HPDE6-E6E7 (cell line): Measurements from ENCODE around the gene GNE.
"Not testable (repeated sequence)": the region's sequence is repeated elsewhere in the genome, so short reads cannot be mapped to it uniquely, and the experiment has no call there.

ENCODE experiments used
- DNase-seq: peaks from one replicate; pipeline ENCODE4 v3.0.0; 2011; ENCODE audit warnings: missing footprints; ENCODE audit errors: extremely low spot score

The GNE gene

DNA sequence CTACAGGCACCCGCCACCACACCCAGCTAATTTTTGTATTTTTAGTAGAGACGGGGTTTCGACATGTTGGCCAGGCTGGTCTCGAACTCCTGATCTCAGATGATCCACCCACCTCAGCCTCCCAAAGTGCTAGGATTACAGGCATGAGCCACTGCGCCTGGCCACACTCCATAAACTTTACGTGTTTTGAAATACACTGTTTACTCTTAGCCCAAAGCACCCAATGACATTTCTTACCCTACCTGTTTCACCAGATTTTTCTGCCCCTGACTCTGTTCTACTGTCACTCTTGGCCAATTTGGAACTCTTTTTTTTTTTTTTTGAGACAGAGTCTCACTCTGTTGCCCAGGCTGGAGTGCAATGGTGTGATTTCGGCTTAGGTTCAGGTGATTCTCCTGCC is 15.1 kb upstream of the GNE start:
- not testable (repeated sequence) for DNase-seq

DNA sequence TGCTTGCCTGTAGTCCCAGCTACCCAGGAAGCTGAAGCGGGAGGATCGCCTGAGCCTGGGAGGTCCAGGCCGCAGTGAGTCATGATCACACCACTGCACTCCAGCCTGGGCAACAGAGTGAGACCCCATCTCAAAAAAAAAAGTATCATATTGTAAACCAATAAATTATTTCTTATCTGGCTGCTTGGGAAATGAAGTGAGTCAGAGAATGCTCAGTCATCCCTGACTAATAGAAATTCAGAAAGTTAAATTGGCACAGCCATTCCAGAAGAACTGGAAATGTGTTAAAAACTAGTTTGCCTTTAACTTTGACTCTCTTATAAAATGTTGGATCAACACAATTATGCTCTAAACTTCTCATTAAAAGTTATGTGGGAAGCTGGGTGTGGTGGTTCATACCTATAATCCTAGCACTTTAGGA is 9.8 kb upstream of the GNE start:
- no peak for DNase-seq

DNA sequence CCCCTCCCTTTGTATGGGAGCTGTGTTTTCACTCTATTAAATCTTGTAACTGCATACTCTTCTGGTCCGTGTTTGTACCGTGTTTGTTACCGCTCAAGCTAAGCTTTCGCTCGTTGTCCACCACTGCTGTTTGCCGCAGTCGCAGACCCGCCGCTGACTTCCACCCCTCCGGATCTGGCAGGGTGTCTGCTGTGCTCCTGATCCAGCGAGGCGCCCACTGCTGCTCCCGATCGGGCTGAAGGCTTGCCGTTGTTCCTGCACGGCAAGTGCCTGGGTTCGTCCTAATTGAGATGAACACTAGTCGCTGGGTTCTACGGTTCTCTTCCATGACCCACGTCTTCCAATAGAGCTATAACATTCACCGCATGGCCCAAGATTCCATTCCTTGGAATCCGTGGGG is 6.6 kb upstream of the GNE start:
- DNase-seq = no peak

GRCh38 chr9:36263683-36264082 is 5.4 kb upstream of the GNE start:
- no peak for DNase-seq

DNA sequence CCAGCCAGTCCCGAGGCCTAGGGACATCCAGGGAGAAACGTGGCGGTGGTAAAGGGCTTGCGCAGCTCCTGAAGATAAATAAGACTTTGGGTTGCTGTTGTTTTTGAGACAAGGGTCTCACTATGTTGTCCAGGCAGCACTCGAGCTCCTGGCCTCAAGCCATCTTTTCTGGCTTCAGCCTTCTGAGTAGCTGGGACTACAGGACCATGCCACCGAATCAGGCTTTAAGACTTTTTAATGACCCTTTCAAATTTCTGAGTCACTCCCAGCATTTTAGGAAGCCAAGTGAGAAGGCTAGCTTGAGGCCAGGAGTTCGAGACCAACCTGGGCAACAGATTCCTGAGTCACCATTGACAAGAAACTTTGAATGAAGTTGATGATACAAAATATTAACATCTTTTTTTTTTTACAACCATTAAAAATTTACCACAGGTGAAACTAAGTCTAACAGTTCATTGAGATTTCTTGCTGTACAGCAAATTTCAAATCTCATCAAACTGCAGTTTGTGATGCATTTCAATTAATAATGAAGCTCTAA is 817 bp upstream of the GNE start:
- DNase-seq = no peak

DNA sequence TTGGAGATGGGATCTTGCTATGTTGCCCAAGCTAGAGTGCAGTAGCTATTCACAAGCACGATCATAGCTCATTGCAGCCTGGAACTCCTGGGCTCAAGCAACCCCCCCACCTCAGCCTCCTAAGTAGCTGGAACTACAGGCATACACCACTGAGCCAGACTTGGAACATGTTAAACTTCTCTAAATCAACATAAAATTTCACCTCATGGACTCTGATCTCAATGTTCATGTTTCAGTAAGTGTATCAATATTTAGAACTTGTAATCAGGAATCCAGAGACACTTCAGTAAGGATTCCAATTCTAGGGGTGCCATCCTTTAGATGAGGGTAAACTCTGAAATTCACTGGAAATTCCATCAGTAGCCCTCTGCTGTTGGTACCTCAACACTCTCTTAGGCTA is 6.8 kb downstream of the GNE start:
- DNase-seq = no peak

GRCh38 chr9:36250079-36250478 is 8.2 kb downstream of the GNE start:
- no peak for DNase-seq

DNA sequence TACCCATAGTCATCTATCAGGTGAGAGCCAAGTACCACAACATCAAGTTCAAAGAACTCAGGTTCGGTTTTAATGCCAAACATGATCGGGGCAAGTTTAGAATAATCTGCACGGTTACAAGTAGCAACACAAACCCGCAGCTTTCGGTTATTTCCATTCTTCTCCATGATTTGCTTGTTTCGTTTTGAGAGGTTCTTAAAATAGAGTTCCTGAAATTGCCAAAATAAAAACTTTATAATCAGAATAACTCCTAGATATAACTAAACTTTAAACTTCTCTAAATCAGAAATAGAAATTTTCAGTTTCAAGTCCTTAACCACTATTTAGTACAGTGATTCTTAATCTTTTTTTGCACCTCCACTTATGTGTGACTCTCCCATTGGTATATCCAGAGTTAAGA is 9.1 kb downstream of the GNE start:
- DNase-seq = no peak

- not testable (repeated sequence) for DNase-seq
Measured at GRCh38 chr9:36248061-36248460, 10.2 kb downstream of the GNE start.

GRCh38 chr9:36247356-36247755 is 10.9 kb downstream of the GNE start:
- DNase-seq = no peak

DNA sequence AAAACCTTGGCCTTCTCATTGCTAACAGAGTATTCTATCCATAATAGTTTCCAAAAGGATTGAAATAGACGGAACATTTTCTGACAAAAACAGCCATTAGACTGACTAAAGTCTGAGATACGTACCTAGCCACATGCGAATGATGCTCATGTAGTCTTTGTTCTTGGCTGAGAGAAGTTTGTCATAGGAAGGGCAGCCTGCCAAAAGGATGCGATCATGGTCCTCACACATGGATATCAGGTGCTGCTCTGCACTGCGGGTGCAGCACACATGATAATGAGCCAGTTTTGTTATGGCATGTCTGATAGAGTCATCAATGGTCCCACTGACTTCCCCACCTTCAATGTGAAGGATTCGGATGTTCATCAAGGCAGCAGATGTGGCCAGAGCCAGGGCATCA is 12.3 kb downstream of the GNE start:
- no peak for DNase-seq

GRCh38 chr9:36239675-36240074 is 18.6 kb downstream of the GNE start:
- not testable (repeated sequence) for DNase-seq

GRCh38 chr9:36239205-36239604 is 19.0 kb downstream of the GNE start:
- DNase-seq = not testable (repeated sequence)

DNA sequence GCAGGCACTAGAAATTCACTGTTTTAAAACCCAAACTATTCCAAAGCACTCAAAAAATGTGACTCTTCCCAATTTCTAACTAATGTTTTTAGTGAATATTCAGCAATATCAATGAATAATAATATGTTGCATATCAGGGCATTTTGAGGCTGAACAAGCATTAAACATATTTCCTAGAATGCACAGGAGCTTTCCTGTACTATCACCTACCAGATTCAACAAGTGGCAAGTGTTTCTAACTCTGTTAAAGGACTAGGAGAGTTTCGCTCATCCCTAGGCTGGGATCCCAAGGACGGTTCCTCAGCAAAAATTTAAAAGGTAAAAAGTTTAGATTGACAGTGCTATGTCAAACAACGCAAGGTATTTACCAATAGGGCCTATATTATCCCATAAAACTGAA is 21.0 kb downstream of the GNE start:
- DNase-seq = no peak

DNA sequence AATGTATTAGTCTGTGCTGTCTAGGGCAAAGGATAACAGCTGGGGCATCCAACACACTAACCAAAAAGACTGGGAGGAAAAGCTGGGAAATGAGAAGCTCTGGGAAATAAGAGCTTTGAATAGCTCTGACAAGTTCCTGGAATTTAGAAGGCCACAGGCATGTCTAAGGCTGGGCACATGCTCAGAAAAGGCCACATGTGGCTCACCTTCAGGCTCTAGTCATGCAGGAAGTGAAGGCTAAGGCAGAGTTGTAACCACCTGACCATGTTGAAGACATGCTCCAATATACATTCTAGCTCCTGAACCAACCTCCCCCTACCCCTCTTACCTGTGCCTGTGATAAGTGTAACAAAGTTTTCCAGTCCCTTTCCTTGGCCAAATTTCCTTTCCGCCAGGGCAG is 35.8 kb downstream of the GNE start:
- DNase-seq = no peak

GRCh38 chr9:36221667-36222066 is 36.6 kb downstream of the GNE start:
- DNase-seq = no peak

- DNase-seq = no peak
Measured at GRCh38 chr9:36218411-36218901, 39.8 kb downstream of the GNE start.

DNA sequence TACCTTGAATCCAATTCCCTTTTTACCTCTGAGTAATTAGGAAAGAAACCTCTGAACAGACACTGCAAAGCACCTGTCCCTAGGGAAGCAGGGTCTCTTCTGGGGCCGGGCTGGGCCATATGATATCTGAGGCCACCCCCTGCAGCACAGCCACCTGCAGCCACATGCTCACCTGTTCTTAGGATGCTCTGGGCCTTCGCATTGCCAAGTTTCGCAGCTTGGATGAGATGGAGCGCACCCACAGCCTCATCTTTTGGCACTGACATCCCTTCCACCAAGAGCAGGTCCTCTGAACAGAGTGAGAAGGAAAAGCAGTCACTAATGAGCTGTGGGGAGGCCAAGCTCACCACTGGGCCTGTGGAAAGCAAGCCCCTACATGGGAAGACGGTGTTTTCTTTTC is 40.2 kb downstream of the GNE start:
- no peak for DNase-seq

DNA sequence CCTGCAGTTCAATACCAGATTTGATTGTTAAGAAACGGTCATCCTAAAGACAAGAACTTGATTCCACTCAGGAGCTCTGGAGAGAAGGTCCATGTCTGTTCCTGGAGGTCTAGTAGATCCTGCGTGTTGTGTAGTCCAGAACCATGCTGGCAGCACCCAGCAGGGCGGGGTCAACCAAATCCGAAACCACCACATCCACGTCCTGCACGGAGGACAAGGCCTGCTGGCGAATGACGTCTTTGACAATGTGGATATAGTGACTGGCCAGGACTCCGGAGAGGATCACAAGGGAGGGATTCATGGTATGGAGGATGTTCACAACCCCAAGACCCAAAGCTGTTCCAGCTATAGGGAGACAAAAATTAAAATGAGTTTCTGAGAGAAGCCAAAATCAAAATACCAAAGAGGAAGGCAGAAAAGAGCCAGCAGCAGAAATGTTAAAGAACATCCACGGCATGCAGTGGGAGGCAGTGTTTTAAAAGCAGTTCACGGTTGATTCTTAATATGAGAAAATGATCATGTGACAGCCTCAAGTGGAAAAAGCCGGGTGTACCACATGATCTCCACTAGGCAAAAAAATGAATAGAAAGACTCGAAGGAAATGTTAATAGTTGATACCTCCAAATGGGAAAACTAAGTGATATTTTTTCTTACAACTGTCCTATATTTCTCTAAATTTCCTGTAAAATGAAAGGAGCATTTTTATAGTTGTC is 40.8 kb downstream of the GNE start:
- DNase-seq = no peak

GRCh38 chr9:36214571-36214970 is 43.7 kb downstream of the GNE start:
- no peak for DNase-seq

- DNase-seq = no peak
Measured at GRCh38 chr9:36213989-36214388, 44.3 kb downstream of the GNE start.

DNA sequence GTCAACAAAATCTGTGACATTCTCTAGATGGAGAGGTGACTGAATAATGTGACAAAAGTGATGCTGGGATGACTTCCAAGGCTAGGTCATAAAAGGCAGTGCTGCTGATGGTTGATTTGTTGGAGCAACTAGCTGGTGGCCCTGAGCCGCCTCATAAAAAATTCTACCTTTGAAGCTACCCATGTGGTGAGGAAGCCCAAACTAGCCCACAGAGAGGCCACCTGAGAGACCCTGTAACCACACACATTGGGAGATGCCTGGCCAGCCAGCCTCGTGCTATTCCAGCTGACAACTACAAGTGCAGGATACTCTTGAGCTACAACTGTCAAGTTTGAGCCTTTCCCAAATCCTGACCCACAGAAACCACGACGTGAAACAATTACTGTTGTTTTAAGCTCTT is 44.9 kb downstream of the GNE start:
- DNase-seq = no peak

- no peak for DNase-seq
Measured at GRCh38 chr9:36211510-36211909, 46.7 kb downstream of the GNE start.

- no peak for DNase-seq
Measured at GRCh38 chr9:36210722-36211121, 47.5 kb downstream of the GNE start.
